HG03442 (cell line): Measurements from ENCODE around the gene SBNO1.
"Not testable (repeated sequence)": the region's sequence is repeated elsewhere in the genome, so short reads cannot be mapped to it uniquely, and the experiment has no call there.

Experiments used
- ATAC-seq: cut with Tn5 transposase; IDR thresholded peaks from one replicate; pipeline ENCODE4 v1.9.1; 2021; ENCODE audit warnings: mild to moderate bottlenecking, moderate library complexity; ENCODE audit not compliant: unreplicated experiment

SBNO1 gene

DNA sequence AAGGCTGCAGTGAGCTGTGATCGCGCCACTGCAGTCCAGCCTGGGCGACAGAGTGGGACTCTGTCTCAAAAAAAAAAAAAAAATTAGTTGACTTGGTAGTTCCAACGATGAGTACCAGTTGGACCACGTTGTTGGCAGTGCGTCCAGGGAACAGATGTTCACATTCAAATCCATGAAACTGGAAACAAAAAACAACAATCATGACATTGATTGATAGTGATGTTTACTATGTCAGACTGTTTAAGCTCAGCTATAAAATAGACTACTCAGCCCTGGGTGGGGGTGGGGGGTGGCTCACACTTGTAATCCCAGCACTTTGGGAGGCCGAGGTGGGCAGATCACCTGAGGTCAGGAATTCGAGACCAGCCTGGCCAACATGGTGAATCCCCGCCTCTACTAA, 112.3 kb downstream of the SBNO1 start:
- not testable (repeated sequence) for ATAC-seq

DNA sequence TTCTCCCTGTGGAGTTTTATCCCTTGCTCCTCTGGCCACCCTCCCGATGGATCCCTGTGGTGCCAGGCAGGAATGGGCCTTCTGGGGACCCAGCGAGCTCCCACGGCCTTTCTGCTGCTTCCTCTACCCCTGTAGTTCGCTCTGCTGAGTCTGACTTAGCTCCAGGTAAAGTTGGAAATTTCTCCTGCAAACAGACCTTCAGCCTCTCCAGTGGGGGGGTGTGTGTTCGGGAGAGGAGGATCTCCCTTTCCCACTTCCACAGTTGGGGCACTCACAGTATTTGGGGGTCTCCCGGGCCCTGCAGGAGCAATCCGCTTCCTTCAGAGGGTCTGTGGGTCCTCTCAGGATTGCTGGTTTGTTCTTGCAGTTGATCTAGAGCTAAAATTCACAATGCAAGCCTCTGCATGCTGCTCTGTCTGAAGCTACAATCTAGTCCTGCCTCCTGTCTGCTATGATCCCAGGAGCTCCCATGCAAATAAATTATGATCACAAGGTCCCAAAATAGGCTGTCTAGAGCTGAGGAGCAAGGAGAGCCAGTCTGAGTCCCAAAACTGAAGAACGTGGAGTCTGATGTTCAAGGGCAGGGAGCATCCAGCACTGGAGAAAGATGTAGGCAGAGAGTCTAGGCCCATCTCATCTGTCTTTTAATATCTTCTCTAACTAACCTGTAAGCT, 113.1 kb downstream of the SBNO1 start:
- ATAC-seq: no peak

DNA sequence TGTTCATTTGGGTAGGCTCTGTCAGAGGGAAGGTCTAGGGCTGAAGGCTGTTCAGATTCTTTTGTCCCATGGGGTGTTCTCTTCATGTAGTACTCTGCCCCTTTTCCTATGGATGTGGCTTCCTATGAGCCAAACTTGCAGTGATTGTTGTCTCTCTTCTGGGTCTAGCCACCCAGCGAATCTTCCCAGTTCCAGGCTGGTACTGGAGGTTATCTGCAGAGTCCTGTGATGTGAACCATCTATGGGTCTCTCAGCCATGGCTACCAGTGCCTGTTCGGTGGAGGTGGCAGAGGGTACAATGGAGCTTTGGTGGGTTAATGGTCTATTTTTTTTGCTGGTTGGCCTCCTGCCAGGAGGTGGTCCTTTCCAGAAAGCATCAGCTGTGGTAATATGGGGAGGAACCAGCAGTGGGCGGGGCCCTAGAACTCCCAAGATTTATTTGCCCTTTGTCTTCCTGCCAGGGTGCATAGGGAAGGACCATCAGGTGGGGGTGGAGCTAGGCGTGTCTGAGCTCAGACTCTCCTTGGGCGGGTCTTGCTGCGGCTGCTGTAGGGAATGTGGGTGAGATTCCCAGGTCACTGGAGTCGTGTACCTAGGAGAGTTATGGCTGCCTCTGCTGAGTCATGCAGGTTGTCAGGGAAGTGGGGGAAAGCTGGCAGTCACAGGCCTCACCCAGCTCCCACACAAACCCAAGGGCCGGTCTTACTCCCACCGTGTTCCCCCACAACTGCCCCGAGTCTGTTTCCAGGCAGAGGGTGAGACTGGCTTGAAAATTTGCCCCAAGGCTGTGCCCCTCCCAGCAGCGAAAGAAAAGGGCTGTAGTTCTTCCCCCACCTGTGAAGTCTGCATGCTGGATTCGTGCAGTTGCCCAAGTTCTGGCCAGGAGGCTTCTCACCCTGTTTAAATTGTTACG, 113.9 kb downstream of the SBNO1 start:
- no peak for ATAC-seq

DNA sequence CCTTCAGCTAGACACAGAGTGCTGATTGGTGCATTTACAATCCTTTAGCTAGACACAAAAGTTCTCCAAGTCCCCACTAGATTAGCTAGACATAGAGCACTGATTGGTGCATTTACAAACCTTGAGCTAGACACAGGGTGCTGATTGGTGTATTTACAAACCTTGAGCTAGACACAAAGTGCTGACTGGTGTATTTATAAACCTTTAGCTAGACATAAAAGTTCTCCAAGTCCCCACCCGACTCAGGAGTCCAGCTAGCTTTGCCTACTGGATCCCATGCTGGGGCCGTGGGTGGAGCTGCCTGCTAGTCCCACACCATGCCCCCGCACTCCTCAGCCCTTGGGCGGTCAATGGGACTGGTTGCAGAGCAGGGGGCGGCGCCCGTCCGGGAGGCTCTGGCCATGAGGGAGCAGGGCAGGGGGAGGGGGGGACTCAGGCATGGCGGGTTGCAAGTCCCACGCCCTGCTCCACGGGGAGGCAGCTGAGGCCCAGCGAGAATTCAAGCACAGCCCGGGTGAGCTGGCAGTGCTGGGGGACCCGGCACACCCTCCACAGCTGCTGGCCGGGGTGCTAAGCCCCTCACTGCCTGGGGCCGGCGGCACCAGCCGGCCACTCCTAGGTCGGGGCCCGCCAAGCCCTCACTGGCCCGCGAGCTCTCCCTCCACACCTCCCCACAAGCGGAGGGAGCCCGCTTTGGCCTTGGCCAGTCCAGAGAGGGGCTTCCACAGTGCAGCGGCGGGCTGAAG, 115.5 kb downstream of the SBNO1 start:
- not testable (repeated sequence) for ATAC-seq

DNA sequence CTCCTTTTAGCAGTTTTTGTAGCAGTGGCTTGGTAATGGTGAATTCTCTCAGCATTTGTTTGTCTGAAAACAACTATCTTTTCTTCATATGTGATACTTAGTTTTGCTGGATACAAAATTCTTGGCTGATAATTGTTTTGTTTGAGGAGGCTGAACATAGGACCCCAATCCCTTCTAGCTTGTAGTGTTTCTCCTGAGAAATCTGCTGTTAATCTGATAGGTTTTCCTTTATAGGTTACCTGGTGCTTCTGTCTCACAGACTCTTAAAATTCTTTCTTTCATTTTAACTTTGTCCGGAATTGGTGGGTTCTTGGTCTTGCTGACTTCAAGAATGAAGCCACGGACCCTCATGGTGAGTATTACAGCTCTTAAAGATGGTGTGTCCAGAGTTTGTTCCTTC, 116.5 kb downstream of the SBNO1 start:
- not testable (repeated sequence) for ATAC-seq

DNA sequence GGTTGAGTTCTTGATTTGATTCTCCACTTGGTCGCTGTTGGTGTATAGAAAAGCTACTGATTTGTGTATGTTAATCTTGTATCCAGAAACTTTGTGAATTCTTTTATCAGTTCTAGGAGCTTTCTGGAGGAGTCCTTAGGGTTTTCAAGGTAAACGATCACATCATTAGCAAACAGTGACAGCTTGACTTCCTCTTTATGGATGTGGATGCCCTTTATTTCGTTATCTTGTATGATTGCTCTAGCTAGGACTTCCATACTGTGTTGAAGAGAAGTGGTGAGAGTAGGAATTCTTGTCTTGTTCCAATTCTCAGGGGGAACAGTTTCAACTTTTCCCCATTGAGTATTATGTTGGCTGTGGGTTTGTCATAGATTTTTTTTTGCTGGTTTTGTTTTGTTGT, 119.0 kb downstream of the SBNO1 start:
- ATAC-seq: no peak

DNA sequence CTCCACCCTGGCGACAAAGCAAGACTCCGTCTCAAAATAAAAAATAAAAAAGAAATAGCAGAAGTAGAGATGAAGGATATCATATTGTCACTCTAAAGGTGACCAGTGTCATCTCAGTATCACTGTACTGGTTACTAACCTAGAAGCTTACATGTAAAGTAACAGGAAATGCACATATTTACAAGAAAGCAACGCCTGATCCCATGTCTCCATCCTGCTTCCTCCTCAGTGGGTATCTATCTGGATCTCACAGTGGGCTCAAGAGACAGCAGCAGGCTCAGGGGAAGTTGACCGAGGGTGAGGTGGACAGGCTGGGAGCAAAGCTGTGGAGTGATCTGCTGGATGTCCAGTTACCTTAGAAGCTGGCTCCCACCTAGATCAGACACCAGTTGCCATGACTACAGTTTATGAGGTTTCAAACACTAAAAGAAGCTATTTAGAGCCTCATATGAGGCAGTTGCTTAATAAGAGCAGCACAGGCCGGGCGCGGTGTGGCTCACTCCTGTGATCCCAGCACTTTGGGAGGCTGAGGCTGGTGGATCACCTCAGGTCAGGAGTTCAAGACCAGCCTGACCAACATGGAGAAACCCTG, 120.9 kb downstream of the SBNO1 start:
- ATAC-seq: no peak

DNA sequence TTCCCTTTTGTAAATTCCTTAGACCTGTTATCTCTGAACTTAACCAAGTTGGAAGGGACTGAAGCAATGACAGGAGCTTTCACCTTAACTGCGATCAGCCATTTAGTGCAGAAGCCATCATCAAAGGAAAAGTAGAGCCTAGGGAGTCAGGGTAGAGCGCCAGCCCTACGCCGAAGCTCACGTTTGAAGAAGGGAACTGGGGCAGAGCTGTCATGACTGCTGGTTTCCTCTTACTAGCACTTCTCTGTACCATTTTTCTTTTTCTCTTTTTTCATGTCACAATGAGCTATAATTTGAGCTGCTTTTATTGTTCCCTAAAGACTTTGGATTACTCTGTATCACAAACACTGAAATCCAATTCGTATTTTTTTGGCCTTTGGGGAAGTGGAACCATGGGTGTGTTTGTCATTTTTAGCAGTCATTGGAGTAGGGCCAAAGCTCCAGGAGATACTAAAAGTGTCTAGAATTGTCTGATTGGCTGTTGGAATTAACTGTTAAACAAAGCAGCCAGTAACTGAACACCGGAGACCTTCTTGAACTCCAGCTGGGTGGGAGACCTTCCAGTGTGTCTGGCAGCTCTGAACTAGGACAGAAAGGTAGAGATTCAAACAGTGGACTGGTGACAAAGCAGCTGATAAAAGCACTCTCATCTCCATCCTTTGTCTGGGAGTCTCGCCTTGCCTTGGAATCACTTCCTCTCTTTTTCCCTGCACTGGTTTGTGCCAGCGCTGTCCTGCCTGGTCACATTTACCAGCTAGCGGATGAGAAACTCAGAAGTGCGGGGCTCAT, 122.3 kb downstream of the SBNO1 start:
- ATAC-seq: no peak
